ENCODE results near the gene TXNRD1.
"Not testable (repeated sequence)": the region's sequence is repeated elsewhere in the genome, so short reads cannot be mapped to it uniquely, and the experiment has no call there.

The TXNRD1 gene

GRCh38 chr12:104215638-104216297, at the start of gene TXNRD1:
Gene TXNRD1 (plus strand): TSS chr12:104215779. CDS start chr12:104215803, 24 bp downstream.
- peak within 1 kb of the TSS; percentile 79 to 87 for H3K27ac Mint-ChIP-seq
- H3K9me3 Mint-ChIP-seq, result no peaks in the 10 kb centered on the region
- peaks cover 45% of the 10 kb centered on the region for H3K4me1 Mint-ChIP-seq
- peak within 1 kb of the TSS; percentile 85 for H3K4me3 Mint-ChIP-seq
- ATAC-seq, result peak; percentile 92
- H3K27me3 Mint-ChIP-seq, result no peaks in the 10 kb centered on the region
- DNase-seq, result peak; percentile 88 to 89

- Mint-ChIP-seq H3K4me1 (peaks cover 4% of the 10 kb centered on the region), H3K4me3 (no peak overlapping the region), H3K27ac (no peak overlapping the region), H3K9me3 (peaks cover 0 to 4% of the 10 kb centered on the region in 2 donors), H3K27me3 (peaks cover 10% of the 10 kb centered on the region)
- DNase-seq (no peak), ATAC-seq (no peak)
These were observed 49.8 kb upstream of the TXNRD1 start for GRCh38 chr12:104165801-104166200.

GRCh38 chr12:104166465-104166864, 49.1 kb upstream of the TXNRD1 start:
- Mint-ChIP-seq H3K4me3 (no peak overlapping the region), H3K27ac (no peak overlapping the region), H3K4me1 (peaks cover 4% of the 10 kb centered on the region), H3K9me3 (peaks cover 0 to 4% of the 10 kb centered on the region in 2 donors), H3K27me3 (peaks cover 10% of the 10 kb centered on the region)
- no peak for DNase-seq
- ATAC-seq, result no peak

- ATAC-seq (no peak), DNase-seq (no peak)
- peaks cover 10% of the 10 kb centered on the region for H3K27me3 Mint-ChIP-seq
- peaks cover 2% of the 10 kb centered on the region for H3K4me1 Mint-ChIP-seq
- no peak overlapping the region for H3K4me3 Mint-ChIP-seq
- no peaks in the 10 kb centered on the region for H3K9me3 Mint-ChIP-seq
- no peak overlapping the region for H3K27ac Mint-ChIP-seq
These were observed 47.8 kb upstream of the TXNRD1 start for GRCh38 chr12:104167519-104168458.

- H3K27me3 Mint-ChIP-seq, result peaks cover 10% of the 10 kb centered on the region
- no peaks in the 10 kb centered on the region for H3K4me1 Mint-ChIP-seq
- H3K9me3 Mint-ChIP-seq, result no peaks in the 10 kb centered on the region
- H3K4me3 Mint-ChIP-seq, result no peak overlapping the region
- no peak overlapping the region for H3K27ac Mint-ChIP-seq
- DNase-seq (no peak), ATAC-seq (no peak)
These were observed 47.0 kb upstream of the TXNRD1 start for GRCh38 chr12:104168596-104168995.

- Mint-ChIP-seq H3K27me3 (peaks cover 17% of the 10 kb centered on the region), H3K4me1 (peaks cover 7% of the 10 kb centered on the region), H3K27ac (no peak overlapping the region), H3K9me3 (no peaks in the 10 kb centered on the region), H3K4me3 (no peak overlapping the region)
- ATAC-seq (no peak), DNase-seq (no peak)
These were observed 43.6 kb upstream of the TXNRD1 start for GRCh38 chr12:104171785-104172569.

GRCh38 chr12:104172570-104172947, 43.0 kb upstream of the TXNRD1 start:
- no peak overlapping the region for H3K27ac Mint-ChIP-seq
- DNase-seq, result no peak
- H3K27me3 Mint-ChIP-seq, result peaks cover 17% of the 10 kb centered on the region
- H3K4me1 Mint-ChIP-seq, result peaks cover 12% of the 10 kb centered on the region
- H3K9me3 Mint-ChIP-seq, result no peaks in the 10 kb centered on the region
- no peak overlapping the region for H3K4me3 Mint-ChIP-seq
- ATAC-seq, result no peak

GRCh38 chr12:104173804-104174203, 41.8 kb upstream of the TXNRD1 start:
- ATAC-seq, H3K4me3 Mint-ChIP-seq, H3K9me3 Mint-ChIP-seq, DNase-seq, H3K27ac Mint-ChIP-seq: not testable (repeated sequence)
- peaks cover 18% of the 10 kb centered on the region for H3K27me3 Mint-ChIP-seq
- peaks cover 23% of the 10 kb centered on the region for H3K4me1 Mint-ChIP-seq

GRCh38 chr12:104175726-104176247, 39.8 kb upstream of the TXNRD1 start:
- H3K4me3 Mint-ChIP-seq, result peak overlapping the region in 1 of 2 donors; percentile 28
- H3K27me3 Mint-ChIP-seq, result peaks cover 18% of the 10 kb centered on the region
- no peaks in the 10 kb centered on the region for H3K9me3 Mint-ChIP-seq
- peak overlapping the region in 1 of 2 donors; percentile 22 for H3K27ac Mint-ChIP-seq
- H3K4me1 Mint-ChIP-seq, result peaks cover 23% of the 10 kb centered on the region
- peak; percentile 74 for ATAC-seq
- DNase-seq, result peak in 1 of 2 donors; percentile 46

- peak overlapping the region in 1 of 2 donors; percentile 46 for H3K27ac Mint-ChIP-seq
- peaks cover 23% of the 10 kb centered on the region for H3K4me1 Mint-ChIP-seq
- peaks cover 18% of the 10 kb centered on the region for H3K27me3 Mint-ChIP-seq
These were observed 38.3 kb upstream of the TXNRD1 start for GRCh38 chr12:104177336-104177662.

GRCh38 chr12:104177663-104178501, 37.7 kb upstream of the TXNRD1 start:
- Mint-ChIP-seq H3K27ac (peak overlapping the region; percentile 14 to 46), H3K27me3 (peaks cover 18% of the 10 kb centered on the region), H3K4me3 (peak overlapping the region; percentile 26 to 54), H3K9me3 (no peaks in the 10 kb centered on the region), H3K4me1 (peaks cover 23% of the 10 kb centered on the region)
- ATAC-seq, result peak; percentile 85
- peak in 1 of 2 donors; percentile 66 for DNase-seq

More at GRCh38 chr12:104177336-104177662, 38.3 kb upstream of the TXNRD1 start:
- peak overlapping the region; percentile 26 to 54 for H3K4me3 Mint-ChIP-seq
- DNase-seq (no peak), ATAC-seq (no peak)
- no peaks in the 10 kb centered on the region for H3K9me3 Mint-ChIP-seq

GRCh38 chr12:104180374-104180773, 35.2 kb upstream of the TXNRD1 start:
- Mint-ChIP-seq H3K27ac (no peak overlapping the region), H3K4me3 (no peak overlapping the region), H3K27me3 (peaks cover 12% of the 10 kb centered on the region), H3K4me1 (peaks cover 23% of the 10 kb centered on the region), H3K9me3 (no peaks in the 10 kb centered on the region)
- no peak for DNase-seq
- ATAC-seq, result no peak

- Mint-ChIP-seq H3K4me3 (no peak overlapping the region), H3K27ac (no peak overlapping the region), H3K4me1 (peaks cover 17% of the 10 kb centered on the region), H3K9me3 (no peaks in the 10 kb centered on the region), H3K27me3 (peaks cover 12% of the 10 kb centered on the region)
- no peak for DNase-seq
- no peak for ATAC-seq
These were observed 34.3 kb upstream of the TXNRD1 start for GRCh38 chr12:104181313-104181712.

GRCh38 chr12:104182144-104182543, 33.4 kb upstream of the TXNRD1 start:
- H3K4me1 Mint-ChIP-seq, result peaks cover 15% of the 10 kb centered on the region
- no peak overlapping the region for H3K4me3 Mint-ChIP-seq
- peaks cover 12% of the 10 kb centered on the region for H3K27me3 Mint-ChIP-seq
- DNase-seq (no peak), ATAC-seq (no peak)
- H3K27ac Mint-ChIP-seq, result no peak overlapping the region
- no peaks in the 10 kb centered on the region for H3K9me3 Mint-ChIP-seq
